ENCODE results near the gene NUP37. TPM values are rescaled to one million over a fixed set of nuclear protein-coding genes. Genes with fewer than 3 reads are reported as not detected.

Gene NUP37
- polyA plus RNA-seq, 3 donors: 11.1 to 23.0 (median 20.9) TPM

GRCh38 chr12:102029141-102029540, 90.8 kb downstream of the NUP37 start:
- no peaks in the 10 kb centered on the region for H3K27me3 ChIP-seq (ENCODE audit: control insufficient read depth in 2 of 2, insufficient read depth in 2 of 2, low read length in 2 of 2)
- H3K4me2 ChIP-seq (replicated peaks; ENCODE audit: extremely low read depth, low read length, poor library complexity, severe bottlenecking): no peak overlapping the region
- no peak overlapping the region for H3K27ac ChIP-seq (ENCODE audit: low read depth in 1 of 2, low read length in 2 of 2)
- no peaks in the 10 kb centered on the region for H4K20me1 ChIP-seq (ENCODE audit: insufficient read depth, low read length)
- no peak for DNase-seq
- H3K4me3 ChIP-seq (replicated peaks in 1 of 3; ENCODE audit: low read depth in 2 of 3, low read length in 3 of 3): no peak overlapping the region
- H3K9ac ChIP-seq (ENCODE audit: insufficient read depth, low read length, poor library complexity, severe bottlenecking): no peak overlapping the region
- peaks cover 32 to 35% of the 10 kb centered on the region in 2 donors for H3K36me3 Mint-ChIP-seq
- no peaks in the 10 kb centered on the region for H3K79me2 ChIP-seq (ENCODE audit: insufficient read depth, low read length)
- no peaks in the 10 kb centered on the region for H3K9me3 Mint-ChIP-seq
- no peak overlapping the region for H3K27ac Mint-ChIP-seq
- TF ChIP-seq CTCF (IDR thresholded peaks at IDR 0.05): no peak
- no peak overlapping the region for H3K4me3 Mint-ChIP-seq
- WGBS (ENCODE audit: insufficient coverage): 94% methylated on average over 2 of the region's 4 CpGs
- intact Hi-C loops (cut with micrococcal nuclease): no loop called here
- H3K4me1 Mint-ChIP-seq: no peaks in the 10 kb centered on the region
- no peaks in the 10 kb centered on the region for H3K27me3 Mint-ChIP-seq (ENCODE audit: low read depth in 3 of 3)
- no peaks in the 10 kb centered on the region for H3K9me3 ChIP-seq (replicated peaks in 1 of 2; ENCODE audit: control insufficient read depth in 1 of 2, insufficient read depth in 1 of 2, low read length in 2 of 2)
- no peak overlapping the region for H2AFZ ChIP-seq (ENCODE audit: insufficient read depth, low read depth, low read length, poor library complexity, severe bottlenecking)
- H3K36me3 ChIP-seq (replicated peaks in 1 of 2; ENCODE audit: control insufficient read depth in 1 of 2, insufficient read depth in 2 of 2, low read length in 2 of 2): peaks cover 48 to 62% of the 10 kb centered on the region in 2 donors
- H3K4me1 ChIP-seq (ENCODE audit: control insufficient read depth in 1 of 2, insufficient read depth in 2 of 2, low read length in 2 of 2): no peaks in the 10 kb centered on the region

- no peaks in the 10 kb centered on the region for H3K9me3 ChIP-seq (replicated peaks in 1 of 2; ENCODE audit: control insufficient read depth in 1 of 2, insufficient read depth in 1 of 2, low read length in 2 of 2)
- Mint-ChIP-seq H3K4me3 (no peak overlapping the region), H3K4me1 (peaks cover 6% of the 10 kb centered on the region), H3K36me3 (peaks cover 26 to 31% of the 10 kb centered on the region in 2 donors), H3K9me3 (no peaks in the 10 kb centered on the region), H3K27ac (no peak overlapping the region), H3K27me3 (ENCODE audit: low read depth in 3 of 3) (no peaks in the 10 kb centered on the region)
- H3K36me3 ChIP-seq (replicated peaks in 1 of 2; ENCODE audit: control insufficient read depth in 1 of 2, insufficient read depth in 2 of 2, low read length in 2 of 2): peaks cover 31 to 52% of the 10 kb centered on the region in 2 donors
- H3K4me2 ChIP-seq (replicated peaks; ENCODE audit: extremely low read depth, low read length, poor library complexity, severe bottlenecking): no peak overlapping the region
- no peak overlapping the region for H3K4me3 ChIP-seq (replicated peaks in 1 of 3; ENCODE audit: low read depth in 2 of 3, low read length in 3 of 3)
- no peak overlapping the region for H3K9ac ChIP-seq (ENCODE audit: insufficient read depth, low read length, poor library complexity, severe bottlenecking)
- H2AFZ ChIP-seq (ENCODE audit: insufficient read depth, low read depth, low read length, poor library complexity, severe bottlenecking): no peak overlapping the region
- H3K27me3 ChIP-seq (ENCODE audit: control insufficient read depth in 2 of 2, insufficient read depth in 2 of 2, low read length in 2 of 2): no peaks in the 10 kb centered on the region
- DNase-seq: no peak
- H4K20me1 ChIP-seq (ENCODE audit: insufficient read depth, low read length): no peaks in the 10 kb centered on the region
- peaks cover 3 to 4% of the 10 kb centered on the region in 2 donors for H3K4me1 ChIP-seq (ENCODE audit: control insufficient read depth in 1 of 2, insufficient read depth in 2 of 2, low read length in 2 of 2)
- no peak overlapping the region for H3K27ac ChIP-seq (ENCODE audit: low read depth in 1 of 2, low read length in 2 of 2)
- no peaks in the 10 kb centered on the region for H3K79me2 ChIP-seq (ENCODE audit: insufficient read depth, low read length)
- WGBS (ENCODE audit: insufficient coverage): no CpG with 5 or more reads among the region's 1 CpG
- intact Hi-C loops (cut with micrococcal nuclease): no loop called here
- no peak for TF ChIP-seq CTCF (IDR thresholded peaks at IDR 0.05)
Observed at GRCh38 chr12:102026728-102027127, 93.2 kb downstream of the NUP37 start.
